IMR-90 (cell line): ENCODE results near the gene NISCH.

Experiments
- CEBPB ChIP-seq: IDR thresholded peaks from 2 replicates; pipeline ENCODE4 v1.6.1; 2012; ENCODE audit warnings: low read depth, low read length, improper control_type of control experiment
- CHD1 ChIP-seq: IDR thresholded peaks from 2 replicates; pipeline ENCODE4 v1.6.1; 2012; ENCODE audit warnings: low read depth, low read length, improper control_type of control experiment
- CTCF ChIP-seq: conservative IDR thresholded peaks from 2 replicates; pipeline ENCODE4 v1.5.1; 2012; ENCODE audit warnings: mild to moderate bottlenecking, low read depth, low read length, improper control_type of control experiment
- MAFK ChIP-seq: IDR thresholded peaks from 2 replicates; pipeline ENCODE4 v1.6.1; 2012; ENCODE audit warnings: low read depth, low read length, improper control_type of control experiment
- MAZ ChIP-seq: IDR thresholded peaks from 2 replicates; pipeline ENCODE4 v1.6.1; 2012; ENCODE audit warnings: low read depth, mild to moderate bottlenecking, low read length, improper control_type of control experiment, moderate library complexity, borderline replicate concordance
- MXI1 ChIP-seq: IDR thresholded peaks from 2 replicates; pipeline ENCODE4 v1.6.1; 2012; ENCODE audit warnings: low read depth, mild to moderate bottlenecking, low read length, moderate library complexity, borderline replicate concordance
- NFE2L2 ChIP-seq: fragments of 150-350 bp; IDR thresholded peaks from 2 replicates; pipeline ENCODE4 v1.6.1; 2016; ENCODE audit warnings: low read depth, mild to moderate bottlenecking, low read length
- POLR2A ChIP-seq: IDR thresholded peaks from 2 replicates; pipeline ENCODE4 v1.6.1; 2012; ENCODE audit warnings: mild to moderate bottlenecking, low read depth, low read length
- RAD21 ChIP-seq: IDR thresholded peaks from 2 replicates; pipeline ENCODE4 v1.6.1; 2012; ENCODE audit warnings: low read length, improper control_type of control experiment
- RCOR1 ChIP-seq: IDR thresholded peaks from 2 replicates; pipeline ENCODE4 v1.6.1; 2012; ENCODE audit warnings: mild to moderate bottlenecking, low read length, improper control_type of control experiment; ENCODE audit not compliant: insufficient replicate concordance
- RFX5 ChIP-seq: IDR thresholded peaks from 2 replicates; pipeline ENCODE4 v1.8.0; 2012; ENCODE audit warnings: low read depth, mild to moderate bottlenecking, low read length, moderate library complexity
- SMC3 ChIP-seq: fragments of 150-350 bp; IDR thresholded peaks from 2 replicates; pipeline ENCODE4 v1.6.1; 2016; ENCODE audit warnings: low read depth, mild to moderate bottlenecking, antibody characterized with exemption, low read length, moderate library complexity
- USF2 ChIP-seq: fragments of 150-350 bp; IDR thresholded peaks from 2 replicates; pipeline ENCODE4 v1.6.1; 2017; ENCODE audit warnings: mild to moderate bottlenecking, antibody characterized with exemption, low read length, low read depth

- TF ChIP-seq CTCF (no peak), RFX5 (no peak), RAD21 (no peak), MXI1 (no peak), SMC3 (no peak), POLR2A (no peak), RCOR1 (no peak), CEBPB (no peak), NFE2L2 (no peak), MAFK (no peak), MAZ (no peak), CHD1 (no peak), USF2 (no peak)
Measured at GRCh38 chr3:52438579-52439425, 16.6 kb upstream of the NISCH start.
